H1 (cell line): Measurements from ENCODE around the gene YARS1. TPM values are rescaled to one million over a fixed set of nuclear protein-coding genes. Genes with fewer than 3 reads are reported as not detected.

ENCODE experiments used
- EP300 ChIP-seq, 2 experiments: IDR thresholded peaks; 1 replicate in 1 of 2; 2 replicates in 1 of 2; pipeline ENCODE4 v1.6.1; 2011 to 2012; ENCODE audit warnings: low read depth in 2 of 2, low read length in 2 of 2, mild to moderate bottlenecking in 2 of 2, borderline replicate concordance in 1 of 2, inconsistent platforms in 1 of 2, moderate library complexity in 1 of 2
- JUND ChIP-seq: IDR thresholded peaks from 2 replicates; pipeline ENCODE4 v1.6.1; 2011; ENCODE audit warnings: mild to moderate bottlenecking, improper control_type of control experiment, low read length
- NRF1 ChIP-seq: IDR thresholded peaks from 2 replicates; pipeline ENCODE4 v1.6.1; 2011; ENCODE audit warnings: mild to moderate bottlenecking, low read depth, low read length, improper control_type of control experiment
- polyA plus RNA-seq, 7 experiments: library from polyadenylated mRNA; depleted of rRNA in 3 of 7; stranded (reverse) in 5 of 7; unstranded in 2 of 7; fragments of >200 nt in 5 of 7; fragments of 200-250 nt in 2 of 7; gene quantifications; 1 replicate in 5 of 7; 2 replicates in 1 of 7; 4 replicates in 1 of 7; pipeline versions ENCODE4 v1.2.1 to v1.2.3, GENCODE V29; 2011 to 2013; ENCODE audit warnings: missing spikeins in 2 of 7, mixed read lengths in 2 of 7
- total RNA-seq: library from RNA; stranded (reverse); fragmentation: NEBNext Ultra II Directional; extraction: Animal tissue kit (Norgen Biotek cat#: 25700); gene quantifications from 2 replicates; pipeline ENCODE4 v1.2.1, GENCODE V29; 2021
- TF ChIP-seq, protein P1 (sequence below): fragments of 300-600 bp; sonication (generic); IDR thresholded peaks from 2 replicates; pipeline ENCODE4 v1.7.1; 2012; ENCODE audit warnings: low read length, moderate library complexity, mild to moderate bottlenecking, inconsistent platforms; ENCODE audit not compliant: insufficient replicate concordance
- TF ChIP-seq, protein P2 (sequence below): IDR thresholded peaks from 2 replicates; pipeline ENCODE4 v1.6.1; 2011; ENCODE audit warnings: low read depth, mild to moderate bottlenecking, low read length; ENCODE audit not compliant: insufficient read depth

The YARS1 gene
- total and polyA plus RNA-seq, 2 of the 8 experiments (the other 6 are each of a cell fraction or from before 2014, with no cell fraction given) = 47.1 to 226 TPM

DNA sequence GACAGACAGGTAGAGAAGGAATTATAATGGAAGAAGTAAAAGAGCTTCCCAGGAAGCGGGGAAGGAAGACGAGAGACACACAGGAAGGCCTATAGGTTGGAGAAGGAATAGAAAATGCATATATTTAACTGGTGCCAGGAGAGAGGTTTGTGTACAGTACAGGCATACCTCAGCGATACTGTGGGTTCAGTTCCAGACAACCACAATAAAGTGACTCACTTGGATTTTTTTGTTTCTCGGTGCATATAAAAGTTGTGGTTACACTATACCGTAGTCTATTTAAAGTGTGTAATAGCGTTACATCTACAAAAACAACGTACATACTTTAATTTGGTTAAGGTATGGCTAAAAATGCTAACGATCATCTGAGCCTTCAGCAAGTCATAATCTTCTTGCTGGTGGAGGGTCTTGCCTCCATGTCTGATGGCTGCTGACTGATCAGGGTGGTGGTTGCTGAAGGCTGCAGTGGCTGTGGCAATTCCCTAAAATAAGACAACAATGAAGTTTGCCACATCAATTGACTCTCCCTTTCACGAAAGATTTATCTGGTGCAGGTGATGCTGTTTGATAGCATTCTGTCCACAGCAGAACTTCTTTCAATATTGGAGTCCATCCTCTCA, 16.0 kb downstream of the YARS1 start (continued):
- TF ChIP-seq, protein P1, sequence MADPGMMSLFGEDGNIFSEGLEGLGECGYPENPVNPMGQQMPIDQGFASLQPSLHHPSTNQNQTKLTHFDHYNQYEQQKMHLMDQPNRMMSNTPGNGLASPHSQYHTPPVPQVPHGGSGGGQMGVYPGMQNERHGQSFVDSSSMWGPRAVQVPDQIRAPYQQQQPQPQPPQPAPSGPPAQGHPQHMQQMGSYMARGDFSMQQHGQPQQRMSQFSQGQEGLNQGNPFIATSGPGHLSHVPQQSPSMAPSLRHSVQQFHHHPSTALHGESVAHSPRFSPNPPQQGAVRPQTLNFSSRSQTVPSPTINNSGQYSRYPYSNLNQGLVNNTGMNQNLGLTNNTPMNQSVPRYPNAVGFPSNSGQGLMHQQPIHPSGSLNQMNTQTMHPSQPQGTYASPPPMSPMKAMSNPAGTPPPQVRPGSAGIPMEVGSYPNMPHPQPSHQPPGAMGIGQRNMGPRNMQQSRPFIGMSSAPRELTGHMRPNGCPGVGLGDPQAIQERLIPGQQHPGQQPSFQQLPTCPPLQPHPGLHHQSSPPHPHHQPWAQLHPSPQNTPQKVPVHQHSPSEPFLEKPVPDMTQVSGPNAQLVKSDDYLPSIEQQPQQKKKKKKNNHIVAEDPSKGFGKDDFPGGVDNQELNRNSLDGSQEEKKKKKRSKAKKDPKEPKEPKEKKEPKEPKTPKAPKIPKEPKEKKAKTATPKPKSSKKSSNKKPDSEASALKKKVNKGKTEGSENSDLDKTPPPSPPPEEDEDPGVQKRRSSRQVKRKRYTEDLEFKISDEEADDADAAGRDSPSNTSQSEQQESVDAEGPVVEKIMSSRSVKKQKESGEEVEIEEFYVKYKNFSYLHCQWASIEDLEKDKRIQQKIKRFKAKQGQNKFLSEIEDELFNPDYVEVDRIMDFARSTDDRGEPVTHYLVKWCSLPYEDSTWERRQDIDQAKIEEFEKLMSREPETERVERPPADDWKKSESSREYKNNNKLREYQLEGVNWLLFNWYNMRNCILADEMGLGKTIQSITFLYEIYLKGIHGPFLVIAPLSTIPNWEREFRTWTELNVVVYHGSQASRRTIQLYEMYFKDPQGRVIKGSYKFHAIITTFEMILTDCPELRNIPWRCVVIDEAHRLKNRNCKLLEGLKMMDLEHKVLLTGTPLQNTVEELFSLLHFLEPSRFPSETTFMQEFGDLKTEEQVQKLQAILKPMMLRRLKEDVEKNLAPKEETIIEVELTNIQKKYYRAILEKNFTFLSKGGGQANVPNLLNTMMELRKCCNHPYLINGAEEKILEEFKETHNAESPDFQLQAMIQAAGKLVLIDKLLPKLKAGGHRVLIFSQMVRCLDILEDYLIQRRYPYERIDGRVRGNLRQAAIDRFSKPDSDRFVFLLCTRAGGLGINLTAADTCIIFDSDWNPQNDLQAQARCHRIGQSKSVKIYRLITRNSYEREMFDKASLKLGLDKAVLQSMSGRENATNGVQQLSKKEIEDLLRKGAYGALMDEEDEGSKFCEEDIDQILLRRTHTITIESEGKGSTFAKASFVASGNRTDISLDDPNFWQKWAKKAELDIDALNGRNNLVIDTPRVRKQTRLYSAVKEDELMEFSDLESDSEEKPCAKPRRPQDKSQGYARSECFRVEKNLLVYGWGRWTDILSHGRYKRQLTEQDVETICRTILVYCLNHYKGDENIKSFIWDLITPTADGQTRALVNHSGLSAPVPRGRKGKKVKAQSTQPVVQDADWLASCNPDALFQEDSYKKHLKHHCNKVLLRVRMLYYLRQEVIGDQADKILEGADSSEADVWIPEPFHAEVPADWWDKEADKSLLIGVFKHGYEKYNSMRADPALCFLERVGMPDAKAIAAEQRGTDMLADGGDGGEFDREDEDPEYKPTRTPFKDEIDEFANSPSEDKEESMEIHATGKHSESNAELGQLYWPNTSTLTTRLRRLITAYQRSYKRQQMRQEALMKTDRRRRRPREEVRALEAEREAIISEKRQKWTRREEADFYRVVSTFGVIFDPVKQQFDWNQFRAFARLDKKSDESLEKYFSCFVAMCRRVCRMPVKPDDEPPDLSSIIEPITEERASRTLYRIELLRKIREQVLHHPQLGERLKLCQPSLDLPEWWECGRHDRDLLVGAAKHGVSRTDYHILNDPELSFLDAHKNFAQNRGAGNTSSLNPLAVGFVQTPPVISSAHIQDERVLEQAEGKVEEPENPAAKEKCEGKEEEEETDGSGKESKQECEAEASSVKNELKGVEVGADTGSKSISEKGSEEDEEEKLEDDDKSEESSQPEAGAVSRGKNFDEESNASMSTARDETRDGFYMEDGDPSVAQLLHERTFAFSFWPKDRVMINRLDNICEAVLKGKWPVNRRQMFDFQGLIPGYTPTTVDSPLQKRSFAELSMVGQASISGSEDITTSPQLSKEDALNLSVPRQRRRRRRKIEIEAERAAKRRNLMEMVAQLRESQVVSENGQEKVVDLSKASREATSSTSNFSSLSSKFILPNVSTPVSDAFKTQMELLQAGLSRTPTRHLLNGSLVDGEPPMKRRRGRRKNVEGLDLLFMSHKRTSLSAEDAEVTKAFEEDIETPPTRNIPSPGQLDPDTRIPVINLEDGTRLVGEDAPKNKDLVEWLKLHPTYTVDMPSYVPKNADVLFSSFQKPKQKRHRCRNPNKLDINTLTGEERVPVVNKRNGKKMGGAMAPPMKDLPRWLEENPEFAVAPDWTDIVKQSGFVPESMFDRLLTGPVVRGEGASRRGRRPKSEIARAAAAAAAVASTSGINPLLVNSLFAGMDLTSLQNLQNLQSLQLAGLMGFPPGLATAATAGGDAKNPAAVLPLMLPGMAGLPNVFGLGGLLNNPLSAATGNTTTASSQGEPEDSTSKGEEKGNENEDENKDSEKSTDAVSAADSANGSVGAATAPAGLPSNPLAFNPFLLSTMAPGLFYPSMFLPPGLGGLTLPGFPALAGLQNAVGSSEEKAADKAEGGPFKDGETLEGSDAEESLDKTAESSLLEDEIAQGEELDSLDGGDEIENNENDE = no peak
- TF ChIP-seq NRF1 = no peak
- no peak for TF ChIP-seq EP300 (IDR thresholded peaks at IDR 0.05; ENCODE audit: borderline replicate concordance in 1 of 2, low read depth in 2 of 2, low read length in 2 of 2)
- TF ChIP-seq, protein P2, sequence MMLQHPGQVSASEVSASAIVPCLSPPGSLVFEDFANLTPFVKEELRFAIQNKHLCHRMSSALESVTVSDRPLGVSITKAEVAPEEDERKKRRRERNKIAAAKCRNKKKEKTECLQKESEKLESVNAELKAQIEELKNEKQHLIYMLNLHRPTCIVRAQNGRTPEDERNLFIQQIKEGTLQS = no peak
- no peak for TF ChIP-seq JUND
